HuH-7 (cell line): Measurements from ENCODE around the gene GALNT11.

Experiments
- DNase-seq: peaks from one replicate; pipeline ENCODE4 v3.0.0; 2011; ENCODE audit warnings: low spot score

GALNT11 gene

GRCh38 chr7:152120210-152120609 is 94.7 kb downstream of the GALNT11 start:
- DNase-seq, result no peak

GRCh38 chr7:152120776-152121175 is 95.3 kb downstream of the GALNT11 start:
- DNase-seq, result no peak

- DNase-seq, result no peak
These were observed 96.0 kb downstream of the GALNT11 start for GRCh38 chr7:152121432-152121831.

GRCh38 chr7:152122540-152122939 is 97.1 kb downstream of the GALNT11 start:
- no peak for DNase-seq

- no peak for DNase-seq
These were observed 101.3 kb downstream of the GALNT11 start for GRCh38 chr7:152126741-152127140.

GRCh38 chr7:152127229-152127628 is 101.8 kb downstream of the GALNT11 start:
- no peak for DNase-seq

- no peak for DNase-seq
These were observed 102.8 kb downstream of the GALNT11 start for GRCh38 chr7:152128252-152128651.

- DNase-seq, result no peak
These were observed 103.4 kb downstream of the GALNT11 start for GRCh38 chr7:152128741-152129461.

- no peak for DNase-seq
These were observed 104.2 kb downstream of the GALNT11 start for GRCh38 chr7:152129682-152130081.

GRCh38 chr7:152130658-152131590 is 105.5 kb downstream of the GALNT11 start:
- DNase-seq, result no peak

- DNase-seq, result no peak
These were observed 106.6 kb downstream of the GALNT11 start for GRCh38 chr7:152131981-152132494.

- no peak for DNase-seq
These were observed 107.3 kb downstream of the GALNT11 start for GRCh38 chr7:152132812-152133211.

- DNase-seq, result no peak
These were observed 108.3 kb downstream of the GALNT11 start for GRCh38 chr7:152133804-152134203.

GRCh38 chr7:152136686-152137085 is 111.2 kb downstream of the GALNT11 start:
- DNase-seq, result no peak

GRCh38 chr7:152137476-152138025 is 112.1 kb downstream of the GALNT11 start:
- DNase-seq, result no peak

GRCh38 chr7:152140067-152140466 is 114.6 kb downstream of the GALNT11 start:
- no peak for DNase-seq

GRCh38 chr7:152140560-152140959 is 115.1 kb downstream of the GALNT11 start:
- no peak for DNase-seq

GRCh38 chr7:152142976-152143595 is 117.6 kb downstream of the GALNT11 start:
- DNase-seq, result no peak

- DNase-seq, result no peak
These were observed 119.2 kb downstream of the GALNT11 start for GRCh38 chr7:152144557-152145245.

- peak; percentile 63 for DNase-seq
These were observed 120.5 kb downstream of the GALNT11 start for GRCh38 chr7:152145853-152146466.

GRCh38 chr7:152148706-152149105 is 123.2 kb downstream of the GALNT11 start:
- no peak for DNase-seq
